Spleen (tissue), 11 donors: ENCODE data around the gene DNAJC15. TPM values are rescaled to one million over a fixed set of nuclear protein-coding genes. Genes with fewer than 3 reads are reported as not detected.
"Not testable (repeated sequence)": the region's sequence is repeated elsewhere in the genome, so short reads cannot be mapped to it uniquely, and the experiment has no call there.

Source experiments
- DNase-seq: peaks from one replicate; pipeline ENCODE4 v3.0.0-alpha.2; 2020
- H3K27ac ChIP-seq, 8 donors: fragments of 200-600 bp; sonication (generic) in 7 of 8; 1 replicate in 4 of 8; 2 replicates in 4 of 8; pipeline versions ENCODE4 v1.5.0 to v1.8.0; 2016 to 2021; ENCODE audit warnings: inconsistent platforms in 4 of 8, mild to moderate bottlenecking in 4 of 8, moderate library complexity in 1 of 8
- H3K27me3 ChIP-seq, 7 donors: fragments of 200-600 bp; sonication (generic) in 6 of 7; replicated peaks in 1 of 7; 1 replicate in 4 of 7; 2 replicates in 3 of 7; pipeline versions ENCODE4 v1.5.0 to v1.8.0; 2016 to 2021; ENCODE audit warnings: inconsistent platforms in 3 of 7, mild to moderate bottlenecking in 1 of 7
- H3K36me3 ChIP-seq, 6 donors: fragments of 200-600 bp; sonication (generic) in 5 of 6; 1 replicate in 4 of 6; 2 replicates in 2 of 6; pipeline versions ENCODE4 v1.5.0 to v1.8.0; 2016 to 2021; ENCODE audit warnings: inconsistent platforms in 2 of 6
- H3K4me1 ChIP-seq, 6 donors: fragments of 200-600 bp; sonication (generic) in 5 of 6; 1 replicate in 3 of 6; 2 replicates in 3 of 6; pipeline versions ENCODE4 v1.5.0 to v1.8.0; 2016 to 2021; ENCODE audit warnings: inconsistent platforms in 3 of 6
- H3K4me3 ChIP-seq, 8 donors: fragments of 200-600 bp; sonication (generic) in 7 of 8; 1 replicate in 4 of 8; 2 replicates in 4 of 8; pipeline versions ENCODE4 v1.5.0 to v1.8.0; 2016 to 2021; ENCODE audit warnings: inconsistent platforms in 4 of 8, mild to moderate bottlenecking in 4 of 8, moderate library complexity in 2 of 8
- H3K9me3 ChIP-seq, 8 donors: fragments of 200-600 bp; sonication (generic) in 7 of 8; 1 replicate in 4 of 8; 2 replicates in 4 of 8; pipeline versions ENCODE4 v1.5.0 to v1.8.0; 2016 to 2021; ENCODE audit warnings: inconsistent platforms in 4 of 8
- POLR2A ChIP-seq, 3 donors: fragments of 450-650 bp; IDR thresholded peaks; one replicate each; pipeline ENCODE4 v1.5.1; 2017; ENCODE audit warnings: antibody characterized with exemption in 3 of 3, mild to moderate bottlenecking in 1 of 3
- POLR2AphosphoS5 ChIP-seq, 3 donors: sonication (generic); formaldehyde crosslinking; IDR thresholded peaks; one replicate each; pipeline ENCODE4 v1.5.1; 2017; ENCODE audit warnings: antibody characterized with exemption in 3 of 3
- WGBS, 5 donors: extraction: QIAGEN DNeasy Blood & Tissue Kit in 3 of 5; methylation state at CpG; one replicate each; pipeline versions ENCODE4 v1.1.5 to v1.1.7; 2013 to 2018; 5-methylcytosine and 5-hydroxymethylcytosine counted together
- intact Hi-C: fragments of 100-400 bp; cut with DNase I; formaldehyde crosslinking; loops from one replicate; pipeline ENCODE4 v1.15.0; 2023; ENCODE audit warnings: low total_unique reads
- polyA plus RNA-seq, 3 donors: library from polyadenylated mRNA; stranded (reverse); fragments of 200-250 nt; gene quantifications; one replicate each; pipeline ENCODE4 v1.2.1, GENCODE V29; 2013
- total RNA-seq, 7 donors: library from RNA; depleted of rRNA in 3 of 7; stranded (reverse); fragments of >200 nt in 3 of 7; fragmentation: NEBNext Ultra II Directional in 4 of 7; extraction: Animal tissue kit (Norgen Biotek cat#: 25700) in 4 of 7; gene quantifications; one replicate each; pipeline versions ENCODE4 v1.1.0 to v1.2.1, GENCODE V29; 2016 to 2021
- TF ChIP-seq, protein P1 (sequence below), 11 experiments: fragments of 200-600 bp in 7 of 11; fragments of 450-650 bp in 4 of 11; sonication (generic) in 4 of 11; IDR thresholded peaks in 8 of 11; conservative IDR thresholded peaks in 3 of 11; 1 replicate in 7 of 11; 2 replicates in 4 of 11; pipeline versions ENCODE4 v1.4.0 to v1.8.0; 2016 to 2021; ENCODE audit warnings: antibody characterized with exemption in 11 of 11, inconsistent platforms in 4 of 11, mild to moderate bottlenecking in 1 of 11
- donor health status: healthy with polysubstance abuse.
- donor health status: DM: no; HTN: no; CAD: no; lungs with moderate emphysema.
- donor health status: DM: no; HTN: no; CAD: no.
- donor health status: Bipolar disorder and iron deficiency.
- donor health status: healthy.
- donor health status: DM: no; HTN: no; CAD: no.
- donor health status: DM: yes; HTN: yes; CAD: no.

Gene DNAJC15
- total and polyA plus RNA-seq, 10 donors: 6.7 to 17.4 (median 11.8) TPM

DNA sequence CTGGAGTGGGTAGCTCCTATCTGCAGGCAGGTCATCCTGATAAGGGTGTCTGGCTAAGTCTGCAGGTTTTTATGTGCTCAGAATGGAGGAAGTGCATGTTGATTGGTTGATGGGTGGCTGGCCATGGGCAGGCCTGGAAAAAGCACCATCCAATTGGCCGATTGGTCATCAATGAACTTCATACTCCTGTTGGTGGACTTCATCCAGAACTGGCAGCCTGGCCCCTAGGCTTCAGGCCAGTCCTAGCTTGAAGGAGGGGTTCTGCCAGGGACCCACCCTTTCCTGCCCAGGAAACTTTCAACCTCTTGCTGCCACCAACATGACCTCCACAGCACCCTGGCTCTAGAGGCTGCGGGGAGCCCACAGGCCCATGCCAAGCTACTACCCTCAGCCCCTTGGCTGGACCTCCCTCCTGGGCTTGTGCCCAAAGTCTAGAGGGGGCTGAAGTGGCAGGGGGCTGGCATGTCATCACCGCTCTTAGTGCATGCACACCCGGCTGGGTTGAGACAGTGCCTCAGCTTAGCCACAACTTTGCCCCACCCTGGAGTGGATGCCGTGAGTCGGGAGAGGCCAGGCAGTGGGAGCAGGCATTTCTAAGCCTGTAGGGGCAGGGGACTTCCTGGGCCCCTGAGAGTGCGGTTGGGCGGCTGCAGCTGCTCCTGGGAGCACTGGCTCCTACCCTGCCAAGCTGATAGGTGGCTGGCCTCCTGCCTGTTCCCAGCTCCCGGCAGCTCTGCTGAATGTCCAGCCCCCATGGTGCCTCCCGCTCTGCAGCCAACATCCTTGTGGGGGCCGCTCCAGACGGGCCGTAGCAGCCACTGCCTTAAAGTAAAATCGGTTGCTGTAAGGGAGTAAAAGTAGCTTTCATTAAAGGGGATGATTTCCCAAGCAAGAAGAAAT is 13.2 kb downstream of the DNAJC15 start:
- no peak for TF ChIP-seq POLR2A (IDR thresholded peaks at IDR 0.05)
- TF ChIP-seq, protein P1, sequence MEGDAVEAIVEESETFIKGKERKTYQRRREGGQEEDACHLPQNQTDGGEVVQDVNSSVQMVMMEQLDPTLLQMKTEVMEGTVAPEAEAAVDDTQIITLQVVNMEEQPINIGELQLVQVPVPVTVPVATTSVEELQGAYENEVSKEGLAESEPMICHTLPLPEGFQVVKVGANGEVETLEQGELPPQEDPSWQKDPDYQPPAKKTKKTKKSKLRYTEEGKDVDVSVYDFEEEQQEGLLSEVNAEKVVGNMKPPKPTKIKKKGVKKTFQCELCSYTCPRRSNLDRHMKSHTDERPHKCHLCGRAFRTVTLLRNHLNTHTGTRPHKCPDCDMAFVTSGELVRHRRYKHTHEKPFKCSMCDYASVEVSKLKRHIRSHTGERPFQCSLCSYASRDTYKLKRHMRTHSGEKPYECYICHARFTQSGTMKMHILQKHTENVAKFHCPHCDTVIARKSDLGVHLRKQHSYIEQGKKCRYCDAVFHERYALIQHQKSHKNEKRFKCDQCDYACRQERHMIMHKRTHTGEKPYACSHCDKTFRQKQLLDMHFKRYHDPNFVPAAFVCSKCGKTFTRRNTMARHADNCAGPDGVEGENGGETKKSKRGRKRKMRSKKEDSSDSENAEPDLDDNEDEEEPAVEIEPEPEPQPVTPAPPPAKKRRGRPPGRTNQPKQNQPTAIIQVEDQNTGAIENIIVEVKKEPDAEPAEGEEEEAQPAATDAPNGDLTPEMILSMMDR (IDR thresholded peaks at IDR 0.05 in 8 of 11, conservative IDR thresholded peaks at IDR 0.05 in 3 of 11): no peak
- TF ChIP-seq POLR2AphosphoS5 (IDR thresholded peaks at IDR 0.05): peak in 1 of 3 donors; percentile 14
- H3K27ac ChIP-seq: no peak overlapping the region
- H3K4me3 ChIP-seq: no peak overlapping the region
- no peaks in the 10 kb centered on the region for H3K27me3 ChIP-seq
- peaks cover 0 to 21% (median 4%) of the 10 kb centered on the region in 6 donors for H3K36me3 ChIP-seq
- no peak for DNase-seq
- peaks cover 0 to 48% (median 8%) of the 10 kb centered on the region in 6 donors for H3K4me1 ChIP-seq
- 82 to 92% (median 89%) methylated on average over 8 to 14 of the region's 14 CpGs for WGBS, 5 donors
- intact Hi-C loops: no loop called here
- peaks cover 0 to 6% (median 0%) of the 10 kb centered on the region in 8 donors for H3K9me3 ChIP-seq

DNA sequence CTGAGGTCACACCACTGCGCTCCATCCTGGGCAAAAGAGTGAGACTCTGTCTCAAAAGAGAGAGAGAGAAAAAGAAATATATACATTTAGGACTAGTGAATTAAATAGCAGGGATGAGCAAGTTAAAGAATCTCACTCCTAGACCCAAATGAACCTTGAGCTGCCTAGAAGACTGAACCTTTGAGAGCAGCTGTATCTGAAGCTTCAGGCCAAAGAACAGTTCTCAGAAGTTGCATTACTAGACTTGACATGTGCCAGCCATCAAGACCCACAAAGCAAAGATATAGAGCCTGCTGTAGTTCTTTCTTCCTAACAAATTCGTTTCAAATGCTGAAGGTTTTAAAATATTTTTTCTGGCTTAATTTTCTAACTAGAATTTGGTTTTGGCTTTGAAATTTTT is 16.6 kb downstream of the DNAJC15 start:
- Histone ChIP-seq H3K36me3 (peaks cover 0 to 8% (median 0%) of the 10 kb centered on the region in 6 donors), H3K4me3 (no peak overlapping the region), H3K27ac (no peak overlapping the region), H3K4me1 (peaks cover 10 to 71% (median 33%) of the 10 kb centered on the region in 6 donors), H3K27me3 (no peaks in the 10 kb centered on the region), H3K9me3 (no peaks in the 10 kb centered on the region)
- no peak for DNase-seq
- WGBS, 5 donors: 91 to 98% (median 93%) methylated on average over 2 of the region's 2 CpGs
- TF ChIP-seq POLR2A (IDR thresholded peaks at IDR 0.05) (no peak), POLR2AphosphoS5 (IDR thresholded peaks at IDR 0.05) (no peak)
- TF ChIP-seq, protein P1 (IDR thresholded peaks at IDR 0.05 in 8 of 11, conservative IDR thresholded peaks at IDR 0.05 in 3 of 11): no peak
- intact Hi-C loops: no loop called here

DNA sequence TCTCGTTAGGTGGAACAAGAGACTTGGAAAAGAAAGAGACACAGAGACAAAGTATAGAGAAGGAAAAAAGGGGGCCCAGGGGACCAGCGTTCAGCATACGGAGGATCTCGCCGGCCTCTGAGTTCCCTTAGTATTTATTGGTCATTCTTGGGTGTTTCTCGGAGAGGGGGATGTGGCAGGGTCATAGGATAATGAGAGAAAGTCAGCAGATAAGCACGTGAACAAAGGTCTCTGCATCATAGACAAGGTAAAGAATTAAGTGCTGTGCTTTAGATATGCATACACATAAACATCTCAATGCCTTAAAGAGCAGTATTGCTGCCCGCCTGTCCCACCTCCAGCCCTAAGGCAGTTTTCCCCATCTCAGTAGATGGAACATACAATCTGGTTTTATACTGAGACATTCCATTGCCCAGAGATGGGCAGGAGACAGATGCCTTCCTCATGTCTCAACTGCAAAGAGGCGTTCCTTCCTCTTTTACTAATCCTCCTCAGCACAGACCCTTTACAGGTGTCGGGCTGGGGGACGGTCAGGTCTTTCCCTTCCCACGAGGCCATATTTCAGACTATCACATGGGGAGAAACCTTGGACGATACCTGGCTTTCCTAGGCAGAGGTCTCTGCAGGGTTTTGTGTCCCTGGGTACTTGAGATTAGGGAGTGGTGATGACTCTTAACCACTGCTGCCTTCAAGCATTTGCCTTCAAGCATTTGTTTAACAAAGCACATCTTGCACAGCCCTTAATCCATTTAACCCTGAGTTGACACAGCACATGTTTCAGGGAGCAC is 17.4 kb downstream of the DNAJC15 start:
- H3K36me3 ChIP-seq, intact Hi-C loops, DNase-seq, H3K27ac ChIP-seq, H3K27me3 ChIP-seq, H3K9me3 ChIP-seq, H3K4me3 ChIP-seq: not testable (repeated sequence)
- 81 to 85% (median 83%) methylated on average over 13 of the region's 13 CpGs for WGBS, 5 donors
- peaks cover 11 to 71% (median 39%) of the 10 kb centered on the region in 6 donors for H3K4me1 ChIP-seq

DNA sequence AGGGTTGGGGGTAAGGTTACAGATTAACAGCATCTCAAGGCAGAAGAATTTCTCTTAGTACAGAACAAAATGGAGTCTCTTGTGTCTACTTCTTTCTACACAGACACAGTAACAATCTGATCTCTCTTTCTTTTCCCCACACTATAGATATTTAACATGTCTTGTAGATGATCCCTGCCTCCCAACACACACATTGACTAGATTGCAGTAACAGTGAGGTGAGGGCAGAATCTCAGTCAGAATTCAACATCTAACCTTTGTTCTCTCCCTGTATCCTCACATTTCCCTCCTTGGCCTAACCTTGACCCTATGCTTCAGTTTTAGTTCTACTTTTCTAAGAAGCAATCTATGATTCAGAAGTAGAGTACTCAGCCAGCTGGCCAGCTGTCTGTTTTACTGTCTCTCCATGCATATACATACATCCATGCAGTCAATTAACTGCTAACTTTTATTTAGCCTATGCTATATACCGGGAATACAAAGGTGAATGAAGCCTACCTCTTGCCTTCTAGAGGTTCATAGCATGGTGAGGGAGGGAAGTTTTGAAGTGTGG is 18.1 kb downstream of the DNAJC15 start:
- Histone ChIP-seq H3K36me3 (peaks cover 0 to 6% (median 0%) of the 10 kb centered on the region in 6 donors), H3K4me1 (peaks cover 11 to 73% (median 43%) of the 10 kb centered on the region in 6 donors), H3K9me3 (no peaks in the 10 kb centered on the region), H3K27me3 (no peaks in the 10 kb centered on the region), H3K4me3 (no peak overlapping the region), H3K27ac (no peak overlapping the region)
- DNase-seq: no peak
- TF ChIP-seq POLR2AphosphoS5 (IDR thresholded peaks at IDR 0.05): no peak
- TF ChIP-seq, protein P1 (IDR thresholded peaks at IDR 0.05 in 8 of 11, conservative IDR thresholded peaks at IDR 0.05 in 3 of 11): no peak
- no peak for TF ChIP-seq POLR2A (IDR thresholded peaks at IDR 0.05)
- intact Hi-C loops: no loop called here
- WGBS, 5 donors: 89 to 100% (median 91%) methylated on average over 1 of the region's 1 CpG
